Erythroblast (primary cell): Measurements from ENCODE around the gene PRUNE2.

Experiments used
- GATA1 ChIP-seq: IDR thresholded peaks from 2 replicates; pipeline ENCODE4 v1.6.1; 2011; ENCODE audit warnings: low read depth, mild to moderate bottlenecking, control low read depth, low read length, moderate library complexity
- POLR2A ChIP-seq: IDR thresholded peaks from 2 replicates; pipeline ENCODE4 v1.6.1; 2011; ENCODE audit warnings: mild to moderate bottlenecking, low read length

DNA sequence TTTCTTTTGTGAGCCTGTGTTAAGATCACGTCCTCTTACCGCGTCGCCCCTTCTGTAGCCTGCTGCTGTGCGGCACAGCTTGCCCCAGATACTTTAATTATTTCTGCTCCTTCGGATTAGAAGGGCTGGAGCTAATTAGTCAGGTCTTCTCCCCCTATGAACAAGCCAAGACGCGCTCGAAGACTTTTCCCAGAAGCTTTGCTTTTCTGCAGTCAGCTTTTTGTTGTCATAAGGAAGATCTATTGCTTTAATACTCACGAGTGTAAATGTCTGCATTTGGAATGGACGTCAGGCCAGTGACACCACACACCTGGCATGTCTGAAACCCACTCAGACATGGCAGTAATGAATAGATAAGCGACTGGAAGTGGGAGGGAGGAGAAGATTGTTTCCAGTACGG lies 37.0 kb downstream of the PRUNE2 start:
- TF ChIP-seq POLR2A = no peak
- no peak for TF ChIP-seq GATA1
